Glutamatergic neuron (in vitro differentiated cells): ENCODE data around the gene LAMB4. TPM values are rescaled to one million over a fixed set of nuclear protein-coding genes. Genes with fewer than 3 reads are reported as not detected.

ENCODE experiments used
- DNase-seq: peaks from one replicate; pipeline ENCODE4 v3.0.0; 2022
- H3K27ac Mint-ChIP-seq: one replicate; pipeline ENCODE4 v1.8.0; 2020; ENCODE audit warnings: mild to moderate bottlenecking, mixed read lengths, inconsistent platforms; ENCODE audit not compliant: unreplicated experiment
- H3K27me3 Mint-ChIP-seq: one replicate; pipeline ENCODE4 v1.8.0; 2020; ENCODE audit warnings: mild to moderate bottlenecking, moderate library complexity, mixed read lengths, inconsistent platforms; ENCODE audit not compliant: unreplicated experiment
- H3K36me3 Mint-ChIP-seq: one replicate; pipeline ENCODE4 v1.8.0; 2020; ENCODE audit warnings: mild to moderate bottlenecking, mixed read lengths, inconsistent platforms; ENCODE audit not compliant: unreplicated experiment
- H3K4me1 Mint-ChIP-seq: one replicate; pipeline ENCODE4 v1.8.0; 2020; ENCODE audit warnings: mild to moderate bottlenecking, low read depth, mixed read lengths, inconsistent platforms; ENCODE audit not compliant: unreplicated experiment
- H3K4me3 Mint-ChIP-seq: one replicate; pipeline ENCODE4 v1.8.0; 2020; ENCODE audit warnings: mild to moderate bottlenecking, mixed read lengths, inconsistent platforms; ENCODE audit not compliant: unreplicated experiment
- H3K9me3 Mint-ChIP-seq: one replicate; pipeline ENCODE4 v1.8.0; 2020; ENCODE audit warnings: mild to moderate bottlenecking, moderate library complexity, mixed read lengths, inconsistent platforms; ENCODE audit not compliant: unreplicated experiment
- total RNA-seq: library from RNA; stranded (reverse); fragmentation: NEBNext Ultra II Directional; extraction: Animal tissue kit (Norgen Biotek cat#: 25700); gene quantifications from one replicate; pipeline ENCODE4 v1.2.1, GENCODE V29; 2021; ENCODE audit not compliant: unreplicated experiment
- TF ChIP-seq, protein P1 (sequence below): fragments of 200-600 bp; sonication (generic); IDR thresholded peaks from one replicate; pipeline ENCODE4 v1.5.0; 2021; ENCODE audit not compliant: partially characterized antibody, unreplicated experiment

Gene LAMB4
- total RNA-seq, 1 donor from 2014 or later = not detected

DNA sequence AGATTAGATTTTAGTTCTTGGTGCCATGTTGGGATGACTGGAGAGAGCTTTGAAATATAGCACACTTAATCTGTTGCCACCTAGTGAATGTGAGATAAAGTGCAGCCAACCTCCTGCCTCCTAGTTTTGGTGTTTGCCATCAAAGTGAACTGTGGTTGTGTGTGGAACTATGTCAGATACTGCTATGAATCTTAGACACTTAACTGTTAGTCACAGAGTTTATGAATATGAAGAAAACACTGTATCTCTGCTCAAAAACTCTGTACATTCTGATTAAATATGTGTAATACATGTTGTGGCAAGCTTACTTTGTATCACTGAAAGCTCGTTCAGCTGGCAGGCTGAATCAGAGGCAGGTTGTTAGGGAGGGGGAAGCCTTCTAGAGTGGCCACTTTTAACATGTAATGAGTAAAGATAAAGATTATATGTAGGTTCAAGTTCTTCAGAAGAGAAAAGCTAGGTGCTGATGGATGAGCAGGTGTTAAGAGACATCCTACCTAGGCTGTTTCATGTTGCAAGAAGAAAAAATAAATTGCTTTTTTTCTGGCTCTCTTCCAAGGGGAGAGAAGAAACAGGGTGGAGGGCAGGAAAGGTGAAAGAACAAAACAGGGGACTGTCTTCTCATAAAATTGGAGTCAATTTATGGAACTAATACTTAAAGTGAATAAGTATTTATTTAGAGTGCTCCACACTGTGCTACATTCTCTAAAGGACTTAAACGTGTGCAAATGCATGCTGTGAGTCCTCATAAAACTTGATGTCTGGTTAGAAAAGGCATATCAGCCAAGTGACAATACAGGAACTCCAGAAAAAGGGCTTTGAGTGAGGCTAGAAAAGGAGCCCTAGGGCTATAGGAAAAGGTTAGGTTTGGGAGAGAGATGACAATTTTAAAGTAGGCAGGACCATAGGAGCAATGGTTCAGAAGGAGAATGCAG is 113.1 kb downstream of the LAMB4 start:
- H3K36me3 Mint-ChIP-seq = no peaks in the 10 kb centered on the region
- H3K4me3 Mint-ChIP-seq = no peak overlapping the region
- peaks cover 7% of the 10 kb centered on the region for H3K9me3 Mint-ChIP-seq
- H3K27ac Mint-ChIP-seq = no peak overlapping the region
- no peak for DNase-seq
- H3K4me1 Mint-ChIP-seq = peaks cover 3% of the 10 kb centered on the region
- TF ChIP-seq, protein P1, sequence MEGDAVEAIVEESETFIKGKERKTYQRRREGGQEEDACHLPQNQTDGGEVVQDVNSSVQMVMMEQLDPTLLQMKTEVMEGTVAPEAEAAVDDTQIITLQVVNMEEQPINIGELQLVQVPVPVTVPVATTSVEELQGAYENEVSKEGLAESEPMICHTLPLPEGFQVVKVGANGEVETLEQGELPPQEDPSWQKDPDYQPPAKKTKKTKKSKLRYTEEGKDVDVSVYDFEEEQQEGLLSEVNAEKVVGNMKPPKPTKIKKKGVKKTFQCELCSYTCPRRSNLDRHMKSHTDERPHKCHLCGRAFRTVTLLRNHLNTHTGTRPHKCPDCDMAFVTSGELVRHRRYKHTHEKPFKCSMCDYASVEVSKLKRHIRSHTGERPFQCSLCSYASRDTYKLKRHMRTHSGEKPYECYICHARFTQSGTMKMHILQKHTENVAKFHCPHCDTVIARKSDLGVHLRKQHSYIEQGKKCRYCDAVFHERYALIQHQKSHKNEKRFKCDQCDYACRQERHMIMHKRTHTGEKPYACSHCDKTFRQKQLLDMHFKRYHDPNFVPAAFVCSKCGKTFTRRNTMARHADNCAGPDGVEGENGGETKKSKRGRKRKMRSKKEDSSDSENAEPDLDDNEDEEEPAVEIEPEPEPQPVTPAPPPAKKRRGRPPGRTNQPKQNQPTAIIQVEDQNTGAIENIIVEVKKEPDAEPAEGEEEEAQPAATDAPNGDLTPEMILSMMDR = peak; percentile 28
- no peaks in the 10 kb centered on the region for H3K27me3 Mint-ChIP-seq

DNA sequence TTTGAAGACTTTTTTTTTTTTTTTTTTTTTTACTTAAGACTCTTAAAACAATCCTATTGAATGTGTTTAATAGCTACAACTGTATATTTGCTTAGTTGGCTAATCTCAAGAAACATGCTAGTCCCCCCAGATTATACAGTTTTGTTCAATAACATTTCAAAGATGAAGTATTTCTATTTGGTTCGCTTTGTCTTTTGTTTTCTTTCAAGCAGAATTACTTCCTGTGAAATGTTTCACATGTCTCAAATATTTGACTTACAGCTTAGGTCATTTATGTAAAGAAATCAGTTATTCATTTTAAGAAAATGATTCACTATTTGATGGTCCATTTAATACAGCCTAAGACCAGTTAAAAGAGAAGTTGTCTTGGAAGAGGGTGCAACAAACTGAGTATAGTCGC is 114.4 kb downstream of the LAMB4 start:
- no peaks in the 10 kb centered on the region for H3K27me3 Mint-ChIP-seq
- no peak for DNase-seq
- H3K4me1 Mint-ChIP-seq = peaks cover 3% of the 10 kb centered on the region
- peaks cover 2% of the 10 kb centered on the region for H3K9me3 Mint-ChIP-seq
- TF ChIP-seq, protein P1 = no peak
- no peaks in the 10 kb centered on the region for H3K36me3 Mint-ChIP-seq
- H3K4me3 Mint-ChIP-seq = no peak overlapping the region
- H3K27ac Mint-ChIP-seq = no peak overlapping the region

DNA sequence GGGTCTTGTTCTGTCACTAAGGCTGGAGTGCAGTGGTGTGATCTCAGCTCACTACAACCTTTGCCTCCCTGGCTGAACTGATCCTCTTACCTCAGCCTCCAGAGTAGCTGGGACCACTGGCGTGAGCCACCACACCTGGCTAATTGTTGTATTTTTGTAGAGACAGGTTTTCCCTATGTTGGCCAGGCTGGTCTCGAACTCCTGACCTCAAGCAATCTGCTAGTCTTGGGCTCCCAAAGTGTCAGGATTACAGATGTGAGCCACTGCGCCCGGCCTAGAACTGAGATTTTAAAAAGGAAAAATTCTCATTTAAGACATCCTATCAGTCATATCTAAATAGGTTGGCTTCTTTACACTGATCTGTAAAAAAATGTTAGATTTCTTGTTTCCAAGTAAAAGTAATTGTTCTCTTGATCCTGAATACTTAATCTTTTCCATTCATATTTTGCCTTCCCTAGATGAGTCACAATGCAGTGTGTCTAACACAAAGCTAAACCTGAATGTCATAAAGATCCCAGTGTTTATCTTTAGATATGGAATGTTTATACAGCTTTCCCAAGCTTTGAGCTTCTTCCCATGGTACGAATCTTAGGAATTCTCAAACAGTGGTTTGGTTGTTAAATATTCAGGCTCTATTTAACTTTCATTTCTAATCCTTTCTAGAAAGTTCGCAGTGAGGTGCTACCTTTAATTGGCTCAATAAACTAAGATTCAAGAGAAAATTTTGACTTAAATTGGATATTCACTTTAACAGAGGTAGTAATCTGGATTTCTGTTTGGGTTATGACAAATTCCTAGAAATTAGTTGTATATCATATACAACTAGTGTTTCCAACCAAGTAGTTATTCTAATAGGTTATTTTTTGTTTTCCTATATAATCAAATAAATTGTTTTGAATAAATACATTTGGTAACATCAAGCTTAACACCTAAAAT is 115.1 kb downstream of the LAMB4 start:
- no peak for DNase-seq
- TF ChIP-seq, protein P1 = no peak
- H3K27me3 Mint-ChIP-seq = no peaks in the 10 kb centered on the region
- no peak overlapping the region for H3K4me3 Mint-ChIP-seq
- H3K27ac Mint-ChIP-seq = no peak overlapping the region
- peaks cover 1% of the 10 kb centered on the region for H3K9me3 Mint-ChIP-seq
- H3K4me1 Mint-ChIP-seq = peaks cover 3% of the 10 kb centered on the region
- no peaks in the 10 kb centered on the region for H3K36me3 Mint-ChIP-seq

DNA sequence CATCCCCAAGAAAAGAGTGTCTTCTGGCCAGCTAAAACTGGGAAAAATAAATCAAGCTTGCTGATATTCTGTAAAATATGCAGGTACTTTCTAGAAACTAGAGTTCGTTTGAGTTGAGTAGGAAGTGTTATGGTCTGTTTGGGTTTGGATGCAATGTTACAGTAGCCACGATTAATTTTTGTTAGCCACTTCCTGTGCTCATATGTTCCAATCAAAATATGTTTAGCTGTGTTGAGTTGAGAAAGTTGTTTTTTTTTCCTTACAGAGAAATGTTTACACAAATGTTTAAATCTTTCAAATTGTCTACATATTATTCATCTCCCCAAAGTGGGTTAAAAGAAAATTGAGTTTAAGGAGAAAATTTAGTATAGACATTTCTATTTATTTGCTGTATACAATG is 115.9 kb downstream of the LAMB4 start:
- Mint-ChIP-seq H3K36me3 (no peaks in the 10 kb centered on the region), H3K4me1 (peaks cover 3% of the 10 kb centered on the region), H3K9me3 (no peaks in the 10 kb centered on the region), H3K4me3 (no peak overlapping the region), H3K27ac (no peak overlapping the region), H3K27me3 (no peaks in the 10 kb centered on the region)
- TF ChIP-seq, protein P1 = no peak
- no peak for DNase-seq
